Ovary (tissue), 1 donor: Measurements from ENCODE around the gene RAB29.

Experiments used
- EP300 ChIP-seq: sonication (generic); formaldehyde crosslinking; IDR thresholded peaks from one replicate; pipeline ENCODE4 v1.6.1; 2017; ENCODE audit warnings: antibody characterized with exemption
- POLR2A ChIP-seq: fragments of 450-650 bp; IDR thresholded peaks from one replicate; pipeline ENCODE4 v1.6.1; 2017; ENCODE audit warnings: antibody characterized with exemption, mild to moderate bottlenecking, moderate library complexity

- TF ChIP-seq EP300: no peak
- no peak for TF ChIP-seq POLR2A
Observed at GRCh38 chr1:205783904-205784303, 8.6 kb upstream of the RAB29 start.
